ENCODE results near the gene WWOX.

GRCh38 chr16:78237841-78238240, 138.4 kb downstream of the WWOX start:
- TF ChIP-seq EZH2phosphoT487 (IDR thresholded peaks at IDR 0.05; ENCODE audit: borderline replicate concordance, low read length) (no peak), CTCF (conservative IDR thresholded peaks at IDR 0.05; ENCODE audit: low read depth, low read length) (no peak), EZH2 (IDR thresholded peaks at IDR 0.05; ENCODE audit: low read length, unreplicated experiment) (no peak)
